Right lobe of liver (tissue), 6 donors: ENCODE measurements around the gene OPTN. TPM values are rescaled to one million over a fixed set of nuclear protein-coding genes. Genes with fewer than 3 reads are reported as not detected.

Experiments
- ATAC-seq, 4 donors: fragments of 200-7000 bp; cut with Tn5 transposase; one replicate each; pipeline ENCODE4 v1.9.1; 2020; ENCODE audit warnings: mild to moderate bottlenecking in 4 of 4, moderate library complexity in 4 of 4
- DNase-seq, 3 donors: peaks; one replicate each; pipeline ENCODE4 v3.0.0-alpha.2; 2020
- H3K27ac ChIP-seq, 3 donors: fragments of 200-600 bp; one replicate each; pipeline ENCODE4 v1.8.0; 2022
- H3K27me3 ChIP-seq, 2 donors: fragments of 200-600 bp; one replicate each; pipeline ENCODE4 v1.8.0; 2022
- H3K36me3 ChIP-seq, 4 donors: fragments of 200-600 bp; sonication (generic) in 1 of 4; one replicate each; pipeline versions ENCODE4 v1.5.1 to v1.8.0; 2017 to 2022; ENCODE audit warnings: control low read depth in 1 of 4
- H3K4me1 ChIP-seq, 4 donors: fragments of 200-600 bp; sonication (generic) in 1 of 4; one replicate each; pipeline versions ENCODE4 v1.5.1 to v1.8.0; 2017 to 2022; ENCODE audit warnings: control low read depth in 1 of 4
- H3K4me3 ChIP-seq, 3 donors: fragments of 200-600 bp; one replicate each; pipeline ENCODE4 v1.8.0; 2022
- H3K9me3 ChIP-seq, 4 donors: fragments of 200-600 bp; sonication (generic) in 1 of 4; one replicate each; pipeline versions ENCODE4 v1.5.1 to v1.8.0; 2017 to 2022; ENCODE audit warnings: control low read depth in 1 of 4
- POLR2A ChIP-seq: fragments of 450-650 bp; IDR thresholded peaks from one replicate; pipeline ENCODE4 v1.6.1; 2017; ENCODE audit warnings: antibody characterized with exemption, mild to moderate bottlenecking
- WGBS: methylation state at CpG from one replicate; pipeline ENCODE4 v1.1.6; 2018; ENCODE audit warnings: low coverage, low lambda C conversion rate; ENCODE audit not compliant: insufficient coverage; ENCODE audit errors: missing lambda C conversion rate; 5-methylcytosine and 5-hydroxymethylcytosine counted together
- intact Hi-C, 2 donors: fragments of 100-400 bp; cut with DNase I; formaldehyde crosslinking; loops; one replicate each; pipeline versions ENCODE4 v1.11.2 to v1.14.1; 2022
- total RNA-seq, 6 experiments: library from RNA; depleted of rRNA in 2 of 6; stranded (reverse); fragments of >200 nt in 2 of 6; fragmentation: NEBNext Ultra II Directional in 3 of 6; extraction: Animal tissue kit (Norgen Biotek cat#: 25700) in 3 of 6; gene quantifications; one replicate each; pipeline versions ENCODE4 v1.1.0 to v1.2.4, GENCODE V29; 2016 to 2023
- TF ChIP-seq, protein P1 (sequence below), 4 donors: fragments of 200-600 bp in 3 of 4; fragments of 450-650 bp in 1 of 4; IDR thresholded peaks; one replicate each; pipeline versions ENCODE4 v1.5.1 to v1.8.0; 2016 to 2022; ENCODE audit warnings: antibody characterized with exemption in 4 of 4, mild to moderate bottlenecking in 2 of 4
- donor health status: DM: no; HTN: yes; CAD: no.
- donor health status: DM: no; HTN: no; CAD: no.
- donor health status: DM: no; HTN: no; CAD: no.
- donor health status: DM: no; HTN: yes; CAD: no.
- donor health status: DM: no; HTN: yes; CAD: no.

The OPTN gene
- total RNA-seq, 6 experiments from 2014 or later, result 30.4 to 70.7 (median 36.9) TPM

DNA sequence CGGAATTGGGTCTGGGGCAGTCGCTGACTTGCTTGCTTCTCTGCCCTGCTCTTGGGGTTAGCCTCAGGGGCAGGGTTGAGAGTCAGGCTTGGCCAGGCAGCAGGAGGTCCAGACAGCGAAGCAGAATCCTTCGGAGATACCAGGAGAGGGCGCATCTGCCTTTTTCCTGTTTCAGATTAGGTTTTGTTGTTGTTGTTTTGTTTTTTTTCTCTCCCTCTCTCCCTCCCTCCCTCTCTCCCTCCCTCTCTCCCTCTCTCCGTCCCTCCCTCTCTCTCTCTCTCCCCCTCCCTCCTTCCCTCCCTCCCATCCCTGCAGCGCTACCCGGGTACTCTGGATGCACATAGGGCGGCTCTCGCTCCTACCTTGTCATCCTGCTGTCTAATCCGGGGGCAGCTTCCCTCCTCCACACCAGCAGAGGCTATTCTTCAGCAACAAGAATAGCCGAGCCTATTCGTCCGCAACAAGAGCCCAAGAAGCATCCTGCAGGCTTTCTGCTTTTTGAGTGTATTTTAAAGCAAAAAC is 758 bp upstream of the OPTN start:
- Histone ChIP-seq H3K36me3 (no peaks in the 10 kb centered on the region), H3K9me3 (no peaks in the 10 kb centered on the region), H3K27me3 (no peaks in the 10 kb centered on the region), H3K4me1 (peaks cover 0 to 21% (median 6%) of the 10 kb centered on the region in 4 donors), H3K4me3 (peak overlapping the region; percentile 84 to 91 (median 91)), H3K27ac (peak overlapping the region; percentile 87 to 97 (median 91))
- no peak for TF ChIP-seq POLR2A
- TF ChIP-seq, protein P1, sequence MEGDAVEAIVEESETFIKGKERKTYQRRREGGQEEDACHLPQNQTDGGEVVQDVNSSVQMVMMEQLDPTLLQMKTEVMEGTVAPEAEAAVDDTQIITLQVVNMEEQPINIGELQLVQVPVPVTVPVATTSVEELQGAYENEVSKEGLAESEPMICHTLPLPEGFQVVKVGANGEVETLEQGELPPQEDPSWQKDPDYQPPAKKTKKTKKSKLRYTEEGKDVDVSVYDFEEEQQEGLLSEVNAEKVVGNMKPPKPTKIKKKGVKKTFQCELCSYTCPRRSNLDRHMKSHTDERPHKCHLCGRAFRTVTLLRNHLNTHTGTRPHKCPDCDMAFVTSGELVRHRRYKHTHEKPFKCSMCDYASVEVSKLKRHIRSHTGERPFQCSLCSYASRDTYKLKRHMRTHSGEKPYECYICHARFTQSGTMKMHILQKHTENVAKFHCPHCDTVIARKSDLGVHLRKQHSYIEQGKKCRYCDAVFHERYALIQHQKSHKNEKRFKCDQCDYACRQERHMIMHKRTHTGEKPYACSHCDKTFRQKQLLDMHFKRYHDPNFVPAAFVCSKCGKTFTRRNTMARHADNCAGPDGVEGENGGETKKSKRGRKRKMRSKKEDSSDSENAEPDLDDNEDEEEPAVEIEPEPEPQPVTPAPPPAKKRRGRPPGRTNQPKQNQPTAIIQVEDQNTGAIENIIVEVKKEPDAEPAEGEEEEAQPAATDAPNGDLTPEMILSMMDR (IDR thresholded peaks at IDR 0.05), result peak; percentile 11 to 31 (median 24)
- 2% methylated on average over 13 of the region's 14 CpGs for WGBS
- ATAC-seq (peak; percentile 29 to 55 (median 50)), DNase-seq (peak; percentile 48 to 65 (median 62))
- intact Hi-C loops, result no loop called here

DNA sequence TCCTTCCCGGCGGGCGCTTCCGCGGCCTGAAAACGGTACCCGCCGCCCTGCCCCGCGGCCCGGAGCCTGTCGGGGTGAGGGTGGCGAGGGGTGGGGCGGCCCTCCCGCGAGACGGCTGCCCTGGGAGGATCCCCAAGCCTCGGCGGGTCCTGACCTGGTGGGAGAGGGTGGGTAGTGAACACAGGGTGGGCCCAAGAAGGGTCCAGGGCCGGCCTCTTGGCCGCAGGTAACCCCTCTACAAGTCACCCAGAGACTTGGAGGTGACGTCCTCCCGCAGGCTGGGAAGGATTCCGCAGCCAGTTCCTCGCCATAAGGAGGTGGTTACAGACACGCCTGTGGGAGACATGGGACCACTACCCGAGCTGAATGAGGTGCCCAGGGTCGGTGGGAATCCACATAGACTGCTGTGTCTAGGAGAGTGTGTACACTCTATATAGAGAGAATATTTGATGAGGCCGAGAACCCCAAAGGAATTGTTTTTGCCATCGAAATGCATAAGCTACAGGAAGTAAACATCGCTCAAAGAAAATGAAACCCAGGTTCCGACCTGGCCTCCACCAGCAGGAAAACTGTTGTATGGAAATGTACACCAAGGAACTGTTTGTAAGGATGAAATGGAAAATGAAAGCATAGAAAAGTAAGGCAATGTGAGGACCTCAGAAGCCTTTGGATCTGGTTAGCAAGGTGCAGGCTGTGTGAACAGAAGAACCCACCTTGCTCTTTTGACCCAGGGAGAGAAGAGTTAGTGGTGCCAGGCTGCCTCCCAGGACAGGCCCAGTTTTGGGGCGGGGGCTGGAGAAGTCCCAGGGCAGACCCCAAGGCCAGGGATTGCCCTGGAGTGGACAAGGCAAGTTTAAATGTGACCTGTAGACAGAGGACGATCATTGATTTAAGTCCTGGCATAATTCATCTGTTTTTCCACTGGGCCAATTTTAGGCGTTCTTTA is 659 bp downstream of the OPTN start:
- peak overlapping the region; percentile 84 to 91 (median 91) for H3K4me3 ChIP-seq
- H3K36me3 ChIP-seq, result no peaks in the 10 kb centered on the region
- 0% methylated on average over 19 of the region's 35 CpGs for WGBS
- intact Hi-C loops, result no loop called here
- no peaks in the 10 kb centered on the region for H3K9me3 ChIP-seq
- peak; percentile 7 to 20 (median 16) for ATAC-seq
- peak; percentile 41 to 64 (median 61) for DNase-seq
- H3K27ac ChIP-seq, result peak overlapping the region; percentile 87 to 97 (median 91)
- no peaks in the 10 kb centered on the region for H3K27me3 ChIP-seq
- H3K4me1 ChIP-seq, result peaks cover 0 to 26% (median 6%) of the 10 kb centered on the region in 4 donors
- TF ChIP-seq, protein P1 (IDR thresholded peaks at IDR 0.05), result no peak
- TF ChIP-seq POLR2A, result no peak

DNA sequence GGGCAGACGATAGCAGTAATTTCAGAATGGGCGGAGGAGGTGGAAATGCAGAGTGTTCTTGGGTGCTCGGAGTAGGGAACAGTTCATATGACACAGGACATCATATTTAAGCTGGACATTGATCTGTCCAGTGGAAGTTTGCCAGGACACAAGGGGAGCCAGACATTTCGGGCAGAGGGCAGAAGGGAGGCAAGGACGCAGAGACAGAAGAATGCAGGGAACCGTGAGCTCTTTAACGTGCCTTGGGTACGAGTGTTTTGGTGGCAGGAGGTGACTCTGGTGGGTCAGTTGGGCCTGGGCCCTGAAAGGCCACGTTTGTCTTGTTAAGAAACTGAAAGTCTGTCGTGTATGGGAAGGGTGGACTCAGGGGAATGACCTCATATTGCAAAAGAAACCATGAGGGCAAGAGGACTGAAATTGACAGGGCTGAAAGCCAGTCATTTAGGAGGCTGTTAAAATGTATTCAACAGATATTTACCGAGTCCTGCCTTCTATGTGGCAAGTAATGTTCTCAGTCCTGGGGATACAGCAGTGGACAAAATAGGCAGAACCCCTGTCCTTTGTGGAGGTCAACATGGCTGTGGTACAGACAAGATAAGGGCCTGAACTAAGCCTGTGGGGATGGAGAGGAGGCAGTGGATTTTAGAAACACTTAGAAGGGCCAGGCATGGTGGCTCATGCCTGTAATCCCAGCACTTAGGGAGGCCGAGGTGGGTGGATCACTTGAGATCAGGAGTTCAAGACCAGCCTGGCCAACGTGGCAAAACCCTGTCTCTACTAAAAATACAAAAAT is 2.2 kb downstream of the OPTN start:
- intact Hi-C loops, result no loop called here
- WGBS, result 10% methylated on average over 10 of the region's 13 CpGs
- H3K27me3 ChIP-seq, result no peaks in the 10 kb centered on the region
- H3K9me3 ChIP-seq, result no peaks in the 10 kb centered on the region
- peak overlapping the region; percentile 87 to 97 (median 91) for H3K27ac ChIP-seq
- TF ChIP-seq POLR2A, result peak; percentile 64
- TF ChIP-seq, protein P1 (IDR thresholded peaks at IDR 0.05), result no peak
- H3K4me1 ChIP-seq, result peaks cover 0 to 26% (median 6%) of the 10 kb centered on the region in 4 donors
- no peaks in the 10 kb centered on the region for H3K36me3 ChIP-seq
- peak overlapping the region; percentile 84 to 91 (median 91) for H3K4me3 ChIP-seq
- DNase-seq, result peak; percentile 60 to 80 (median 76)
- peak; percentile 60 to 73 (median 64) for ATAC-seq

DNA sequence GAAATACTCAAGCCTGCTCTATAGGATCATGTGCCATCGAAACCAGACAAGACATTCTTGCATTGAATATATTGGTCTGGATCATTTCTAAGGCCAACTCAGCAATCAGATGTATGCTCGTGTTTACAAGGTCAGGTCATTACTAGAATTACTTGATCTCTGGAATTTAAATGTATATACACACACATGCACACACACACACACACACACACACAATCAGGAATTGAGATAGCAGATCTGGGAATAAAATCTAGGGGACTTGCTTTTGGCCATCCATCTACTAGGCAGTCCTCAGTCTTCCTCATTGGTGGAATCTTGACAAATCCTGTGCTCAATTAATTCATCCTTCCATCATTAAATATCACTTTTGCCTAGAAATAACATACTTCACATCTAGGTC is 3.6 kb downstream of the OPTN start:
- 83% methylated on average over 1 of the region's 2 CpGs for WGBS
- DNase-seq, result no peak
- intact Hi-C loops, result no loop called here
- Histone ChIP-seq H3K36me3 (no peaks in the 10 kb centered on the region), H3K4me1 (peaks cover 4 to 35% (median 12%) of the 10 kb centered on the region in 4 donors), H3K27me3 (no peaks in the 10 kb centered on the region), H3K27ac (peak overlapping the region in 1 of 3 donors; percentile 87), H3K9me3 (no peaks in the 10 kb centered on the region), H3K4me3 (no peak overlapping the region)
- TF ChIP-seq, protein P1 (IDR thresholded peaks at IDR 0.05), result no peak
- no peak for TF ChIP-seq POLR2A
- ATAC-seq, result no peak
